ENCODE data around the gene ASIC3.
"Not testable (repeated sequence)": the region's sequence is repeated elsewhere in the genome, so short reads cannot be mapped to it uniquely, and the experiment has no call there.

The ASIC3 gene

GRCh38 chr7:151014950-151015349 lies 33.4 kb upstream of the ASIC3 start:
- no peak for DNase-seq

GRCh38 chr7:151015967-151016366 lies 32.4 kb upstream of the ASIC3 start:
- DNase-seq = no peak

GRCh38 chr7:151016505-151016904 lies 31.8 kb upstream of the ASIC3 start:
- DNase-seq = no peak

DNA sequence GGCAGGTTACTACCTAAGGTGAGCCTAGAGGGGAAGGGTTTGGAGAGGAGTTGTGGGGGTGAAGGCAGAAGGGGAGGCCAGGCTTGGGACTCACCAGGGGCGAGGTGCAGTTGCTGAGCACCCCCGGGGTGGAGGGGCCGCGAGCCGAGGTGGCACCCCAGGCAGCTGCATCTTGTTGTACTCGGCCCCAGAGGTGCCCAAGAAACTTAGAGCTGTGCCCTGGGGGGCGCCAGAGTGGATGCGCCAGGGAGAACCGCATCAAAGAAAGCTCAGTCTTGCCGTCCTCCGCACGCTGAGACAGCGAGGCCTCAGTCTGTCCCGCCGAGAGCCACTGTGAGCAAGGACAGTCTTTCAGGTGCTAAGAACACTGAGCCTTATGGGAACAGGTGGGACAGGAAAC lies 31.4 kb upstream of the ASIC3 start:
- DNase-seq = no peak

GRCh38 chr7:151017370-151017952 lies 30.9 kb upstream of the ASIC3 start:
- no peak for DNase-seq

- peak; percentile 75 for DNase-seq
Observed at GRCh38 chr7:151017953-151018420, 30.3 kb upstream of the ASIC3 start.

DNA sequence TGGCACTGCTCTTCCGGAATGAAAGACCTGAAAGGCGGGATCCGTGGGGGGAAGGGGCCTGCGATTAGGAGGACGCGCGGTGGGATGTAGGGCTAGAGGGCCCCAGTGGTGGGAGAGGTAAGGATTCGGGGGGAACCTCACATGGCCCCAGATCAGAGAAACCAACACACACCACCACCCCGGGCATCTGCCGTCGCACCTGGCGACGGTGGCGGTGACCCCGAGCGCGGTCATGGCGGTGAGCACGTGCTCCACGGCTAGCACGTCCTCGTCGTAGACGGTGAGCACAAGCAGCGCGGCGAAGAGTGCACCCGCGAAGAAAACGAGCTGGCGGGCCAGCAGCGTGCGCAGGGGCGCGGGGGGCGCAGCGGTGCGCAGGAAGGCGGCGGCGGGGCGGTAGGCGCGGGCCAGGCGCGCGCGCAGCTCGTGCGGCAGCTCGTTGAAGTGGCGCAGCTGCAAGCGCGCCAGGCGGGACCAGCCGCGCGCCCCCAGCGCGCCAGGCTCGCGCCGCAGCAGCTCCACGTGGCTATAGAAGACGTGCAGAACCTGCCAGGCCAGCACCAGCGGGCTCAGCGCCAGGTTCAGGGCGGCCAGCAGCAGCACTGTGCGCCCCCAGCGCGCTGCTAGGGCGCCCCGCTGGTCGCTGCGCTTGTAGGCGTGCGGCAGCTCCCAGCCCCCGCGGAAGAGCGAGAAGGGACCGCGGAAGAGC lies 29.8 kb upstream of the ASIC3 start:
- peak; percentile 82 for DNase-seq

DNA sequence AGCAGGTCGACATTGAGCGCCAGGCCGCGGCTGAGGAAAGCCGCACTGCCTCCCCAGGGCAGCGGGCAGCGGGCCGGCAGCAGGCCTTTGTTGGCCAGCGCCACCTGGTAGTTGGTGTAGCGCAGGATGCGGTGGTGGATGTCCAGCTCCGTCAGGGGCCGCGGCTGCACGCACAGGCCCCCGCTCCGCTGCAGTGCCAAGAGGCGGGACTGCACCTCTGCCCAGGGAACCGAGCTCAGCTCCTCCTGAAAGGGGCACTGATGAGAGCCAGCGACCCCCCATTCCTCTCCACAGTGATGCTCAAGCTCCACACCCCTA lies 29.2 kb upstream of the ASIC3 start:
- DNase-seq = no peak

DNA sequence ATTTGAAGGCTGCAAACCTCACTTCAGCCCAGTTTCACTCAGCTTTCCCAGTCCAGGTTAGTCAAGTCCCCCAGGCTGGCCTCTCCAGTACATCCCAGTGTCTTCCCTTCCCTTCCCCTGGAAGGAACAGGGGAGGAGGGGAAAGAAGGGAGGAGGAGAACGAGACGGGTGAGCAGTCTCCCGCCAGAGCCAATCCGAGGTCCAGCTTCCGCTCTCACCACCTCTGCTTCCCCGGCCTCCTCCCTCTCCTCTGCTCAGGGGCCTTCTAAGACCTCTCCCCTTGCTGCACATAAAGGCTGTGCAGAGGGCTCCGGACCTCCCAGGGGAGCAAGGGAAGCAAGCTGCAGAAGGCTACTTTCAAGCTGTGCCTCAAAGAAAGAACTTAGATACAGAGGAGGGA lies 28.1 kb upstream of the ASIC3 start:
- DNase-seq = no peak

DNA sequence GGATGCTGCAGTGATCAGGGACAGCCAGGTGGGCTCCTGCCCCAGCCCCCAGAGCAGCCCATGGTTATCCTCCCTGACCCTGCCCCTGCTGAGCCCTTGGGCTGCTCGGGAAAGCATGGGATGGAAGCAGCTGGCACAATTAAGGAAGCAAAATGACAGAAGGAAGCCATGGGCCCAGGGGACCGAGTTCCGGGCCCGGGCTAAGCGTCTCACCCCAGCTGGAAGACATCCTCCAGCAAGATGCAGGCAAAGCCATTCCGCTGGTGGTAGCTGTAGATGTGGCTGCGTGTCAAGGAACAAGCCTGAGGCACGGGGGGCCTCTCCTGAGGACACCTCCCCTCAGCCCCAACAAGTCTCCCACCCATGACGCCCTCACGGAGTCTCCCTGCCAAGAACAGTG lies 25.1 kb upstream of the ASIC3 start:
- no peak for DNase-seq

- DNase-seq = no peak
Observed at GRCh38 chr7:151024435-151025056, 23.8 kb upstream of the ASIC3 start, which contains the start of gene ATG9B. TSS of gene ATG9B (minus strand) at chr7:151024494. CDS start at chr7:151024423, 71 bp downstream.

DNA sequence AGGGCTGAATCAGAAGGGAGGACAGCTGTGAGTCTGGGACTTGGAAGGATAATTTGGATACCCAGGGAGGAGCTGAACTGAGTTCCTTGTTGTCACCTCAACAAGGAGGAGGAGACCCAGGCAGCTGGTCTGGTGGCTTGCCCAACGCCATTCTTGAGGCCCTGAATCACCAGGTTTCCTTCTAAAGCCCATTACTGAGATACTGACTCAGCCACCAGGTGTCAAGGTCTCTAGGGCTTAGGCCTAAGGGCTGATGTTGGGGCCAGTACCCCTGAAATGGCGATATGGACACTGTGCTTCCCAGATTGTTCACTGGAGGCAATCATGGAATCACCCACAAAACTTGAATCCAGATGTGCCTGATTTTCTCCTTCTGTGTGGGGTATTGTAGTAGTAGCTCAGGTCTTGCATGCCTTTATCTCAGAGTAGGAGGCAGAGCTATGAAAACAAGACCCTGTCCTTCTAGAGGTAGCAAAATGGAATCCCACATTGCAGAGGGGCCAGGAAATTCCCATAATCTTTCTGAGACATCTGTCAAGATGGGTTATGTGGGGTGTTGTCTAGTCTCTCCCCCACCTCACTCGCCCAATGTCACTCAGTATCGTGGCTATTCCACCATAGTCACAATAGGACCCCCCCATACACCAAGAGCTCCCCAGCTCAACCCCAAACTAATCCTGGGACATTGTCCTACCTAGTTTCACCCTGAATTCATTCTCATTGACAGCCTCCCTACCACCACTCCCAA lies 22.2 kb upstream of the ASIC3 start:
- no peak for DNase-seq

- DNase-seq = not testable (repeated sequence)
Observed at GRCh38 chr7:151026771-151027727, 21.3 kb upstream of the ASIC3 start.

GRCh38 chr7:151027728-151028130 lies 20.6 kb upstream of the ASIC3 start:
- not testable (repeated sequence) for DNase-seq

- DNase-seq = peak; percentile 99
Observed at GRCh38 chr7:151028131-151028947, 20.0 kb upstream of the ASIC3 start, which contains the start of gene ABCB8. TSS of gene ABCB8 (plus strand) at chr7:151028450. CDS start at chr7:151028516, 66 bp downstream.

- no peak for DNase-seq
Observed at GRCh38 chr7:151028948-151029501, 19.3 kb upstream of the ASIC3 start.

- no peak for DNase-seq
Observed at GRCh38 chr7:151031011-151031410, 17.3 kb upstream of the ASIC3 start.

DNA sequence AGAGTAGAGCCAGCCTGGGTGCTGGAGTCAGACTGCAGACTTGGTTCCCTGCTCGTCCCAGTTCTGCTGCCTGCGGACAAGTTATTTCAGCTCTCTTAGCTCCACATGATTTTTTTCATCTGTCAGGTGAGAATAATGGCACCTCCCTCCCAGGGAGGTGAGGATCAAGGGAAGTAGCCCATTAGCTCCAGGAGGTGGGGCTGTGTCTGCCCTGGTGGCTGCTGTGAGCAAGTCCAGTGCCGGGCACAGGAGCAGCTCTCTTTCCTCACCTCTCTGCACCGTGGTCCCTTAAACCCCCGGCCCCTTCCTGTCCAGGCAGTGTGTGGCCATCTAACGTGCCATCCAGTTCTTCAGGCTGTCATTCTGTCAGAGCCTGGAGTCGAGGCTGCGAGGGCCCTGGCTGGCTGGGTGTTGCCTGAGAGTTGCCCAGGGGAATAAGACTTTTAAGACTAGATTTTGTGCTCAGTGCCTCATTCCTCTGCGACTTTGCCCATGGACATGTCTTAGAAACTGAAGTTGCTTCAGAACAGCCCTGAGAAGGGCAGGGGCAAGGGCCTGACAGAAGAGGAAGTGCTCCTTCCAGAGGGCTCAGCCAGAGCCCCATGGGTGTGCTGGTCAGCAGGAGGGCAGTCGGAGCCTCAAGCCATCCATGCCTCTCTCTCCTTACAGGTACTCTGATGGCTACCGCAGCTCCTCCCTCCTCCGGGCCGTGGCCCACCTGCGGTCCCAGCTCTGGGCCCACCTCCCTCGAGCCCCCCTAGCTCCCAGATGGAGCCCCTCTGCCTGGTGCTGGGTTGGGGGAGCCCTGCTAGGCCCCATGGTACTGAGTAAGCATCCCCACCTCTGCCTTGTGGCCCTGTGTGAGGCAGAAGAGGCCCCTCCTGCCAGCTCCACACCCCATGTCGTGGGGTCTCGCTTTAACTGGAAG lies 15.1 kb upstream of the ASIC3 start:
- DNase-seq = no peak

DNA sequence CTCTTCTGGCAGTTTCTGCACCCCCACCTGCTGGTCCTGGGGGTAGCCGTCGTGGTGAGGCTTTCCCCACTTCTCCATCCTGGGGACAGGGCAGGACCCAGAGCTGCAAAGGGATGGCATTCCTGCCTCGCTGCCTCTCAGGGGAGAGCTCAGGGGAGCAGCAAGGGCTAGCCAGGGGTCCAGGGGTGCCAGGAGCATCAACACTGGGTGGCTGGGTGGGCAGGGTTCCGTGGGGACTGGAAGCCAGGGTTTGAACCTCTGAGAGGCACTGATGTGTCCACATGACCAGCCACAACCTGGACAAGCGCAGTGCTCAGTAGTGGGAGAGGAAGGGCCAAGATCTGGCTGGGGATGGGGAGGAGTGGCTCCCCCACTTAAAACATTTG lies 14.5 kb upstream of the ASIC3 start:
- DNase-seq = no peak

Measured in NCI-H146 (cell line).